GM18867 (cell line): ENCODE data around the gene TCF4.

Experiments used
- ATAC-seq: cut with Tn5 transposase; IDR thresholded peaks from one replicate; pipeline ENCODE4 v1.9.1; 2021; ENCODE audit warnings: mild to moderate bottlenecking, moderate library complexity; ENCODE audit not compliant: unreplicated experiment

Gene TCF4

GRCh38 chr18:55221622-55222021 is 366.4 kb downstream of the TCF4 start:
- peak; percentile 17 for ATAC-seq

DNA sequence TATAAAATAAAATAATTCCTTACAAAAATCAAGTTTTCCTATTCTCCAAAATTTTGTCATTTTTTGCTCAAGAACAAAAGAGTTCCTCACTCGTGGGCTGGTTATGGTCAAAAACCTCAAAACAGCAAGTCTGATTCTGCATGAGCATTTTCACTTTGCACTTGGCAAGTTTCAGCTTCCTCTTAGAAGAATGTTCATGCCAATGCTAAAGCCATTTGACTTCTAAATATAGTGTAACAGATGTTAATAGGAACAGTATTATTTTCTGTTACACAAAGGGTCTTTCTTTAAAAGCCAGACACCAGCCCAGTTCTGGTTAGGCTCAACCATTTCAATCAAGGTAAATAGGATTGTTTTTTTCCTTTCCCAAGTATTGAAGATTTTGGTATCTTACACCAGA is 367.5 kb downstream of the TCF4 start:
- peak; percentile 77 for ATAC-seq

DNA sequence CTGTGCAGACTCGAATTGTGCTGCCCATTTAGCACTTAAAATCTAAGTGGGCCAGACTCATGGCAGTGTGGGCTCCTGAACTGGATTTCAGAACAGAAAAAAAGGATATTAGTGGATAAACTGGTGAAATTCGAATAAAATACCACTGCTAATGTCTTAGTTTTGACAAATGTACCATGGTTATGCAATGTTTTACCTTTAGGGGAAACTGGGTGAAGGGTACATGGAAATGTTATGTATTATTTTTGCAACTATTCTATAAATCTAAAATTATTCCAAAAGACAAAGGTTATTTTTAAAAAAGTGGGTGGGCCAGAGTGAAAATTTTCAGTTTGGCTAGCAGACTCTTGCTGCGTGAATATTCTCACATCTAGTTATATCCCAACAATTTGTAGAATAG is 368.2 kb downstream of the TCF4 start:
- ATAC-seq, result no peak

GRCh38 chr18:55219059-55219458 is 368.9 kb downstream of the TCF4 start:
- ATAC-seq, result no peak

DNA sequence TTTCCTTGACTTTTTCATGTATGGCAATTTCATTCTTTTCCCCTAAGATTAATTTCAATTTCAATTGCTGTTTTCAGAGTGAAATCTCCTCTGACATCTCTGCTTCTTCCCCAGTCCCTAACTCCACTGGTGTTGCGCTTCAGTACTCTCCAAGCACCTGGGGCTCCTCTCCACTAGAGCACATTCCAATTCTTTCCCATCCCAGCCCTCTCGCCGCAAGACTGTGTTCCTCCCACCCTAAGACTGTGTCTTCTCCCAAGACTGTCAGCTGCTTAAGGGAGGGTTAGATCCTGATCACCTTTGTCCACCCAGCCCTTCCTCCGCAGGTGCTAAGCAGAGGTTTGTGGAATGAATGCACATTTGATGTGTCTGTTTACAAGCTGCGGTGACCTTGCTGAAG is 373.0 kb downstream of the TCF4 start:
- ATAC-seq, result no peak

DNA sequence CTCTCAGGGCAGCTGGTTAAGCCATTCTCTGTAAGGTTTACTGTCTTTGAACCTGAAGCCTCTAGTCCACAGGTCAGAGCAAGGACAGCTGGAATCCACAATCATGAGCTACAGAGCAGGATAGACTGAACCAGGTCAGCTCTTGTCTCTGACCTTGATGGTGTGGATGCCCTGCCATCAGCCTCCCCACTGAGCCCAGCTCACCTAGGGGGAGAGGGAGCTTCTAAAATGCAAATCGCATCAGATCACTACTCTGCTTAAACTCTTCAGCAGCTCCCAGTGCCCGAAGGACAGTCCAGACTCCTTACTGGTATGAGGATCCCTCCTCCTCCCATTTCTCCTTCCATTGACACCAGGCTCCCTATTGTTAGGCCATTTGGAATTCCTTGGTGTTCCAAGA is 373.5 kb downstream of the TCF4 start:
- no peak for ATAC-seq

- ATAC-seq, result no peak
Observed at GRCh38 chr18:55213586-55213985, 374.4 kb downstream of the TCF4 start.

- ATAC-seq, result no peak
Observed at GRCh38 chr18:55206927-55207326, 381.1 kb downstream of the TCF4 start.

- ATAC-seq, result no peak
Observed at GRCh38 chr18:55202232-55202917, 385.6 kb downstream of the TCF4 start.

- ATAC-seq, result no peak
Observed at GRCh38 chr18:55199291-55199963, 388.6 kb downstream of the TCF4 start.

DNA sequence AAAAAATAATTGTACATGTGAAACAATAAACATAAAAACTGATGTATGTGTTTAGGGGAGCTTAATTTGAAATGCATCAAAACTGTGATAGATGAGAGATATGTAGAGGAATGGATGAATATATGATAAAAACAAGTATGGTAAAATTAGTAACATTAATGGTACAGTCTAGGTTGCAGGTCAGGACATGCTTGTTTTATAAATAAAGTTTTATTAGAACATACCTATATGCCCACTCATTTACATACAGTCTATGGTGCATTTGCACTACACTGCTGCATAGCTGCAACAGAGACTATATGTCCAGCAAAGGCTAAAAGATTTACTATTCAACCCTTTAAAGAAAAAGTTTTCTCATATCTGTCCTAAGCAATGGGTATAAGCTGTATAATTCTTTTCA is 392.1 kb downstream of the TCF4 start:
- no peak for ATAC-seq

- ATAC-seq, result no peak
Observed at GRCh38 chr18:55189972-55190371, 398.0 kb downstream of the TCF4 start.

DNA sequence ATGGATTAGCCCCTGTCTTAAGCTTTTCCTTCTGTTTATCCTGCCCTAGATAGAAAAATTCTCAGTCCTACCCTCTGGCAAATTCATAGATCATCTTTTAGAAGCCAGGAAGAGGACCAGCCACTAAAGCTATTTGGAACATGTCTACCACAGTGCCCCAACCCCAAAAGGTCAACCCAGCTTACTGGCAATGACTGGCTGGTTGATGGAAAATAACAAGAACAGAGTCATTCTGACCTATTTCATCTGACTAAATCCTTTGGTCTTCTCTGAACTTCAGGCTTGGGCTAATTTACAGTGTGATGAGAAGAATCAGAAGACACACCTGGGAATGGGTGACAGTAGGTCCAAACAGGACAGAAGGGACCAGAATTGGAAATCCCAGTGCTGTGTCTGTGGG is 401.4 kb downstream of the TCF4 start:
- no peak for ATAC-seq

GRCh38 chr18:55185391-55185790 is 402.6 kb downstream of the TCF4 start:
- no peak for ATAC-seq

- ATAC-seq, result no peak
Observed at GRCh38 chr18:55179835-55180234, 408.2 kb downstream of the TCF4 start.

DNA sequence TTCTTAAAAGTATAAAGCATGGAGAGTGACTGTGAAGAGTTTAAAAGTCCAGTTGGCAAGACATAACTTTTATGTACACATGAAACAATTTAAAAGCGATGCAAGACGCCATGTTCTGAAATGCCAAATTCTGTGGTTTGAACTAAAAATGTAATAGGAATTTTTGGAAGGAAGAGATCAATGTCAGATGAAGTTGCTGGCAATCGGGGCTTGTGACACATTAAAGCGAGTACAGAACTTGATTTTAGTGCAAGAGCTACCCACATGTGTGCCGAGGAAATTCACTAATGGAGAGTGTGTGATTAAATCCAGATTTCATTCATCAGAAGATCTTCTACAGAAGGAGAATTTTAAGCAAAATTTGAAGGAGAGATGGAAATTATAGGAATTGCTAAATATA is 408.6 kb downstream of the TCF4 start:
- ATAC-seq, result no peak

DNA sequence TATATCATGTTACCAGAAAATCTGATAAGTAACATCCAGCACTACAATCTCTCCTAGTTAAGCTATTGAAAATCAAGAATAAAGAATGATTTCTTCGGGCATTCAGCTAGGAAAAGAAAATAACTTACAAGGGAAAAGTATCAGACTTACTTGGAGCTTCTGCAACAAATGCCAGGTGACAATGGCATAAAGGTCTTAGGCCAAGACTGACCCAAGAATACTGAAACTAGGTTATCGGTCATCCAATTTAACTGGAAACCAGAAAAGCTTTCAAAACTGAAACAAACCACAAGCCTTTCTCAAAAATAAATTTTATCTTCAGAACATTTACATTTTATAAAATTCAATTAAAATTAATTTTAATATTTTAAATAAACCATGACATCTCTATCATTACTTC is 414.7 kb downstream of the TCF4 start:
- no peak for ATAC-seq
